SK-N-SH treated with all-trans-retinoic acid at 6 μM for 48 hours (cell line): ENCODE data around the gene RAB42.

Experiments used
- ATAC-seq: fragments of 200-7000 bp; cut with Tn5 transposase; 3 replicates; pipeline ENCODE4 v1.9.1; 2020; ENCODE audit warnings: mild to moderate bottlenecking, moderate library complexity
- BACH2 ChIP-seq: fragments of 250-450 bp; sonication (Bioruptor Pico); IDR thresholded peaks from 2 replicates; pipeline ENCODE4 v1.9.0; 2021; ENCODE audit warnings: mild to moderate bottlenecking, borderline replicate concordance
- CREB5 ChIP-seq: fragments of 250-450 bp; sonication (Bioruptor Pico); IDR thresholded peaks from 2 replicates; pipeline ENCODE4 v1.5.1; 2020; ENCODE audit warnings: low read depth, mild to moderate bottlenecking, moderate library complexity
- CSDC2 ChIP-seq: fragments of 250-450 bp; sonication (Bioruptor Pico); IDR thresholded peaks from 2 replicates; pipeline ENCODE4 v1.5.0; 2020; ENCODE audit warnings: mild to moderate bottlenecking, moderate library complexity
- CSRNP3 ChIP-seq: fragments of 250-450 bp; sonication (Bioruptor Pico); IDR thresholded peaks from 2 replicates; pipeline ENCODE4 v1.5.1; 2021; ENCODE audit warnings: mild to moderate bottlenecking, moderate library complexity
- ESRRG ChIP-seq: fragments of 250-450 bp; sonication (Bioruptor Pico); IDR thresholded peaks from 2 replicates; pipeline ENCODE4 v1.6.1; 2021; ENCODE audit warnings: mild to moderate bottlenecking
- GLIS3 ChIP-seq: fragments of 250-450 bp; sonication (Bioruptor Pico); IDR thresholded peaks from 2 replicates; pipeline ENCODE4 v1.5.0; 2020; ENCODE audit warnings: mild to moderate bottlenecking, moderate library complexity
- ISL1 ChIP-seq: fragments of 250-450 bp; sonication (Bioruptor Pico); IDR thresholded peaks from 2 replicates; pipeline ENCODE4 v2.1.2; 2022; ENCODE audit warnings: mild to moderate bottlenecking, moderate library complexity
- OSR1 ChIP-seq: fragments of 250-450 bp; sonication (Bioruptor Pico); IDR thresholded peaks from 2 replicates; pipeline ENCODE4 v1.8.0; 2022; ENCODE audit warnings: moderate library complexity, mild to moderate bottlenecking, inconsistent platforms
- PATZ1 ChIP-seq: fragments of 250-450 bp; sonication (Bioruptor Pico); IDR thresholded peaks from 2 replicates; pipeline ENCODE4 v1.8.0; 2020; ENCODE audit warnings: mild to moderate bottlenecking, moderate library complexity, borderline replicate concordance
- POU6F1 ChIP-seq: fragments of 250-450 bp; sonication (Bioruptor Pico); IDR thresholded peaks from 2 replicates; pipeline ENCODE4 v1.8.0; 2021; ENCODE audit warnings: low read depth, mild to moderate bottlenecking, moderate library complexity, borderline replicate concordance
- PPARA ChIP-seq: fragments of 250-450 bp; sonication (Bioruptor Pico); IDR thresholded peaks from 2 replicates; pipeline ENCODE4 v1.5.0; 2020; ENCODE audit warnings: mild to moderate bottlenecking, borderline replicate concordance
- RARB ChIP-seq: fragments of 250-450 bp; sonication (Bioruptor Pico); IDR thresholded peaks from 2 replicates; pipeline ENCODE4 v1.8.0; 2021; ENCODE audit warnings: mild to moderate bottlenecking, moderate library complexity
- SNAI2 ChIP-seq: fragments of 250-450 bp; sonication (Bioruptor Pico); IDR thresholded peaks from 2 replicates; pipeline ENCODE4 v1.5.0; 2020; ENCODE audit warnings: mild to moderate bottlenecking, moderate library complexity
- TSHZ2 ChIP-seq: fragments of 250-450 bp; sonication (Bioruptor Pico); IDR thresholded peaks from 2 replicates; pipeline ENCODE4 v1.5.0; 2020; ENCODE audit warnings: mild to moderate bottlenecking, moderate library complexity
- ZC3H10 ChIP-seq: fragments of 250-450 bp; sonication (Bioruptor Pico); IDR thresholded peaks from 2 replicates; pipeline ENCODE4 v1.5.1; 2021; ENCODE audit warnings: mild to moderate bottlenecking, moderate library complexity
- ZFP3 ChIP-seq: fragments of 250-450 bp; sonication (Bioruptor Pico); IDR thresholded peaks from 2 replicates; pipeline ENCODE4 v1.5.0; 2020; ENCODE audit warnings: mild to moderate bottlenecking, moderate library complexity
- ZFP30 ChIP-seq: fragments of 450-650 bp; formaldehyde crosslinking; IDR thresholded peaks from 2 replicates; pipeline ENCODE4 v1.5.0; 2022; ENCODE audit warnings: mild to moderate bottlenecking, moderate library complexity
- ZNF565 ChIP-seq: fragments of 450-650 bp; formaldehyde crosslinking; conservative IDR thresholded peaks from 2 replicates; pipeline ENCODE4 v1.5.0; 2020; ENCODE audit warnings: low read depth, mild to moderate bottlenecking, moderate library complexity
- ZNF70 ChIP-seq: fragments of 450-650 bp; formaldehyde crosslinking; IDR thresholded peaks from 2 replicates; pipeline ENCODE4 v1.5.0; 2020; ENCODE audit warnings: mild to moderate bottlenecking, moderate library complexity
- ZNF8 ChIP-seq: fragments of 450-650 bp; formaldehyde crosslinking; IDR thresholded peaks from 2 replicates; pipeline ENCODE4 v1.5.0; 2020; ENCODE audit warnings: mild to moderate bottlenecking, moderate library complexity

RAB42 gene

GRCh38 chr1:28580722-28581530 is 11.1 kb upstream of the RAB42 start:
- TF ChIP-seq GLIS3 (no peak), ZFP3 (CRISPR knock-in tag) (no peak), POU6F1 (CRISPR knock-in tag) (no peak), ESRRG (CRISPR knock-in tag) (no peak), CSDC2 (no peak), ZNF565 (CRISPR knock-in tag) (no peak), PPARA (CRISPR knock-in tag) (no peak), RARB (no peak), ZC3H10 (no peak), CREB5 (CRISPR knock-in tag) (no peak), ZNF8 (CRISPR knock-in tag) (no peak), ZFP30 (CRISPR knock-in tag) (no peak), CSRNP3 (no peak), ZNF70 (no peak)
- peak; percentile 36 for ATAC-seq

GRCh38 chr1:28581531-28582247 is 10.4 kb upstream of the RAB42 start:
- TF ChIP-seq SNAI2 (CRISPR knock-in tag) (no peak), TSHZ2 (CRISPR knock-in tag) (peak; percentile 73; the same call in 1 of the 2 replicates), ZNF8 (CRISPR knock-in tag) (no peak), ZFP30 (CRISPR knock-in tag) (no peak; the same call in 1 of the 2 replicates), PPARA (CRISPR knock-in tag) (no peak), OSR1 (CRISPR knock-in tag) (no peak), CREB5 (CRISPR knock-in tag) (no peak), POU6F1 (CRISPR knock-in tag) (no peak), RARB (no peak; the same call in 1 of the 2 replicates), BACH2 (CRISPR knock-in tag) (no peak), ZNF70 (peak; percentile 84), ZNF565 (CRISPR knock-in tag) (no peak), ZFP3 (CRISPR knock-in tag) (0 out of 2 replicates have a peak, but pooled peaks have one; percentile 43), ESRRG (CRISPR knock-in tag) (no peak), PATZ1 (CRISPR knock-in tag) (peak; percentile 57), ISL1 (no peak), GLIS3 (peak; percentile 75; the same call in 1 of the 2 replicates)
- ATAC-seq: peak; percentile 94
